NCI-H1930 (cell line): ENCODE results near the gene PRSS16.

ENCODE experiments used
- DNase-seq, 2 experiments: peaks; one replicate each; lab custom pipeline; 2025; lab: John Stamatoyannopoulos, UW

The PRSS16 gene

DNA sequence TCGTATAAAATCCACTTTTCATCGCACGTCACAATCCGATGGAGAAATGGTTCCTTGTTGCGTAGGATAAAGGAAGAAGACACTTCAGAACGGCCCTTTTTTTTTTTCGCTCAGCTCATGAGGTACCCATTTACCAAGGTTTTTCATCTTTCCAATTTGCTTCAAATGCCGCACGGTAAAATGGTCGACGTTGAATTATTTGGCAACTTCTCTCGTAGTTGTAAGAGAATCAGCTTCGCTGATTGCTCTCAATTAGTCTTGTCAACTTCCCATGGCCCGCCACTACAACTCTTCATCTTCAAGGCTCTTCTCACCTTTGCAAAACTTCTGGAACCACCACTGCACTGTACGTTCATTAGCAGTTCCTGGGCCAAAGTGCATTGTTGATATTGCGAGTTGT lies 35.8 kb downstream of the PRSS16 start:
- DNase-seq = no peak

DNA sequence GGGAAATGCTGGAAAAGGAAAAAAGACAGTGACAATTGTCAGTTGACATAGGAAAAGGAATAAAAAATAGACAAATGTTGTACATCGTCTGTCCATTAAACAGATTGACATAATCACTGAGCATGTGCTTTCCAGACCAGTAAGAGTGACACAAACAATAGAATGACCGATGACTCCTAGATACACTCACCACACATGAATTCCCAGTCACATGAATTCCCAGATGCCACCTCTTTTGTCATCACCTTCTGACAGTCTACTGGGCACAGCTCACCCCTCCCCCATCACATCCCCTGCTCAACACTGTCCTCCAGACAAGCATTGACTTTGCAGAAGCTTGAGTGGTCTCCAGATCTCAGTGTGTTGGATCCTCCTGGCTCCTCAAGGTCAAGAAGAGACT lies 38.6 kb downstream of the PRSS16 start:
- no peak for DNase-seq

DNA sequence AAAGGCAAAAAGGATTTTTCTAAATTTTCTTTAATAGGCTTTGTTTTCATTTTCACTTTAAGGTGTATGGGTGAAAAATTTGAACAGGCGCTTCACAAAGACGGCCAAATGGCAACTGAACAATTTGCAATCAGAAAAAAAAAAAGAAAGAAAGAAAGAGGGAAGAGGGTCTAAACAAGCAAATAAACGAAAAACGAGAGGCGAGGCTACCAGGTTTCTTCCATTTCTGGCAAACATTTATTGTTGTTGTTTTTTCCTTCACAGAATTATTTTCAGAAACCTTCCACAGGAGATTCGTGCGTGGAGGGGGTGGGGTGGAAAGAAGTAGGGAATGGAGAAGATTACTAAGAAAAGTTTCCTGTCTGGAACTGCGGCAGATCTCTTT lies 40.2 kb downstream of the PRSS16 start:
- DNase-seq = no peak

- no peak for DNase-seq
Observed at GRCh38 chr6:27288136-27289044, 40.9 kb downstream of the PRSS16 start.

DNA sequence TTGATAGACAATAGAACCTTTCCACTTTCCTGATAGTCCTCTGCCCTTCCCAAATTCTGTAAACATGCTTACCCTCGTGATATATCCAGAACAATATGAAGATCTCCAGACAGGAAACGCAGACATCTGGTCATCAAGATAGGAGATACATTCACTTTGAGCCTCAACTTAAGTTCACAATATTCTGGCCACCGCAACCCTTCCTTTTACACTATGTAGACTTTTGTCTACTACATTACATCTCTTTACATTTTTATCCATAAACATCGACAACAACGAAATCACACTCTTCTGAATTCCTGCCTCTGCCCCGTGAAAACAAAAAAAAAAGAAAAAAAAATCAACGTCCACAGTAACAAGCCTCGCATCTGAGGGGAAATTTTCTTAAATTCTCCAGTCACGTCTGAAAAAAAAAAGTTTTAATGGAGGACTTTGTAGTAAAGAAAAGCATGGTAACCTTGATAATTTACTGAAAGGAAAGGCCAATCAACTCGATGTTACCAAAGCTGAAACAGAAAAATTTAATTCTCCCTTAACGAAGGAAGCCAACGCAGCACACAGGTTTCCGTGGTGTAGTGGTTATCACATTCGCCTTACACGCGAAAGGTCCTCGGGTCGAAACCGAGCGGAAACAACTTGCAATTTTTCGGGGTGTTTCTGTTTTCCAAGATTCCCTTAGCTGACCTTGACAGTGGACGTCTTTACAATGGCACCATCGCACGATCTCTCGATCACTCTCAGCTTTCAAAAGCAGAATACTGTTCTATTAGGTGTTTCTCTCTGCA lies 42.8 kb downstream of the PRSS16 start:
- DNase-seq = no peak

DNA sequence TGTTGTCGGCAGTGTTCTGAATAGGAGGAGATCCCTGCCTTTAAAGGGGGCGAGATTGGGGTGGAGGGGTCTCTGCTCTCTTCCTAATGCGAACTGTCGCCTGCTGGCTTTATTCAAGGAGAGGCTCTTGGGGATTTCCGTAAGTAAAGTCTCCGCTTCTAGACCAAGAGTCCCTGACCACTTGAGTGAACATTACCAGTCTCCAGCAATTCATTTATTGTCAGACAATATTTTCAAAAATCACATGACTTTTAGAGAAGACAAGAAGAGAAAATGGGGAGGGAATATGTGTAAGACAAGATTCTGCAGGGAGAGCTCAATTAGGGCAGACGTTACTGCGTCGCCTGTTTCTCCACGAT lies 43.3 kb downstream of the PRSS16 start:
- no peak for DNase-seq

DNA sequence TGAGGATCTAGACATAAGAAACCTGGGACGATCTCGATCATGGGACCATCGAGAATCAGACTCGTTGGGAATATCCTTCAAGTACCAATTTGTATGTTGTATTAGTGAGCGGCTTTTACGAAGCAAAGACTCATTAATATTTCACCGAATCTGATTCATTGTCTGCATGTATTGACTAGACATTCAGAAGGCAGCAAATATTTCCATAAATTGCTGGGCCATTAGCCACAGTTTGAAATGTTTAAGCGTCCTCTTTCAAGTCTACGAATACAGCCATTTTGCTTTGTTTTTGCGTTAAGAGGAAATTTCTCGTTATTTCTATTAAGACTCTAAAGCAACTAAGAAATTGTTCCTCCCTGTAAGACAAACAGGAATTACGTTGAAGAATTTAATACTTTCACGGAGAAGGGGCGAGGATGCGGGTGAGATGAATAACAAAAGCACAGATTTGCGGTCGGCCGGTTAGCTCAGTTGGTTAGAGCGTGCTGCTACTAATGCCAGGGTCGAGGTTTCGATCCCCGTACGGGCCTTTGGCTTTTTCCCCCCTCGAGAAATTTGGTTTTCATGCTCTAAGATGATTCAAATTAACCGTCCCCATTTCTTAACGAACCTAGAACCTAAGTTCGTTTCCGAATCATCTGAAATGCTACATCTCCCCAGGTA lies 46.1 kb downstream of the PRSS16 start:
- no peak for DNase-seq

DNA sequence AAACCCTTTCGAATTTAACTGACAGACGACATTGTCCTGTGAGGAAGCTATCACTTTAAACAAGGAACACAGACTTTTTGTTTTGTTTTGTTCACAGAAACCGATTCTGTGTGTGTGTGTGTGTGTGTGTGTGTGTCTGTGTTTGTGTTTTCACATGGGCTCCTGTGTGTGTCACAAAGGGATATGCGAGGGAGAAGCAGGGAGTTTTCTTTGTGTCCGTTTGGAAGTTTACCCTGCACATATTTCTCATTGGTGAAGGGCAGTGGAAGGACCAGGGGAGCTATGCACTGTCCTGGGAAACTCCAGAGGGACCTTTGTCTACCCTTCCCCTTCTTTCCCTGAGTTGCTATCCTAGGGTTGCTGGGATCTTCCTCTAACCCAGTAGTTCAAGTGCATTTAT lies 46.9 kb downstream of the PRSS16 start:
- no peak for DNase-seq

GRCh38 chr6:27295301-27296079 lies 48.0 kb downstream of the PRSS16 start:
- DNase-seq = peak; percentile 25 to 36

DNA sequence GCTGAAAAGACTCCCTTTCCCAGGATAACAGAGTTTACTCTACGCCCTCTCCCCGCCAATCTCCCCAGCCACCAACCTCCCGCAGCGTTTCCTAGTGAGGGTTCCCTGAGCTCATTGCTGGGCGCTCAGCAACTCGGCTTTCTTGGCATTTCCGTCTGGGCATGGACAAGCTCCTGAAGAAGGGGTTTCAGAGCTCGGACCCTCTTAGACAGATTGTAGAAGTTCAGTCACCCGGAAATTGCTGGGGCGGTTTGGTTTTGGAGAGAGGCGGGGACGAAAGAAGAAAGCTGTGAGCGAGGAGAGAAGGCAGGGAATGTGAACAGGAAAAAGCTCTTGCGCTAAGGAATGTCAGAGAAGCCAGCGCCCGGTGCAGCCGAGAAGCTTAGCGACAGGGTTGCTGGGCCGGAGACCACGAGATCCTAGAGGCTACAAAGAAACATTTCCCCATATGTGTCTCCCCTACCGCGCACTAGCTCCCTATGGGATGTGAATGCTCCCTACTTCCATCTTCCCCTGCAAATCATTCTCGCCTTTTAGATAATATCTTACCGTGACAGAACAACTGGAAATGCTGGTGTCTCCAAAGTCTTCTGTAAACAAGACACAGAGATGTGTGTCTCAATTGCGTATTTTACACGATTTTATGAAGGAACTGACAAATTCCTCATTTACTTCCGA lies 48.7 kb downstream of the PRSS16 start:
- DNase-seq = no peak

DNA sequence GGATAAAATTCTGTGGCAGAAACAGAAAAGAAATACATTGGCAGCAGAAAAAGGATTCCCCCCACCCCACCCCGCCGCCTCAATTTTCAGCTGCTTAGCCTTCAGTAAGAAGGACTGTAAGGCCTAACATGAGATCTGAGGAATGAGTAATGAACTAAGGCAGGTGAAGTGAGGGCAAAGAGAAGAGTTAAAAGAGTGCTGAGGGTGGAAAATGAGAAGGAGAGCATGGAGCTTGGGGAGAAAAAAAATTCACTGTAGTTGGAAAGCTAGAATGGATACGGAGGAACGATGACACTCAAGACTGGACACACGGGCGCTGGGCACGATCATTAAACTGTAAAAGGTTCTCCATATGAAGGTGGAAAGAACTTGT lies 50.0 kb downstream of the PRSS16 start:
- DNase-seq = no peak

DNA sequence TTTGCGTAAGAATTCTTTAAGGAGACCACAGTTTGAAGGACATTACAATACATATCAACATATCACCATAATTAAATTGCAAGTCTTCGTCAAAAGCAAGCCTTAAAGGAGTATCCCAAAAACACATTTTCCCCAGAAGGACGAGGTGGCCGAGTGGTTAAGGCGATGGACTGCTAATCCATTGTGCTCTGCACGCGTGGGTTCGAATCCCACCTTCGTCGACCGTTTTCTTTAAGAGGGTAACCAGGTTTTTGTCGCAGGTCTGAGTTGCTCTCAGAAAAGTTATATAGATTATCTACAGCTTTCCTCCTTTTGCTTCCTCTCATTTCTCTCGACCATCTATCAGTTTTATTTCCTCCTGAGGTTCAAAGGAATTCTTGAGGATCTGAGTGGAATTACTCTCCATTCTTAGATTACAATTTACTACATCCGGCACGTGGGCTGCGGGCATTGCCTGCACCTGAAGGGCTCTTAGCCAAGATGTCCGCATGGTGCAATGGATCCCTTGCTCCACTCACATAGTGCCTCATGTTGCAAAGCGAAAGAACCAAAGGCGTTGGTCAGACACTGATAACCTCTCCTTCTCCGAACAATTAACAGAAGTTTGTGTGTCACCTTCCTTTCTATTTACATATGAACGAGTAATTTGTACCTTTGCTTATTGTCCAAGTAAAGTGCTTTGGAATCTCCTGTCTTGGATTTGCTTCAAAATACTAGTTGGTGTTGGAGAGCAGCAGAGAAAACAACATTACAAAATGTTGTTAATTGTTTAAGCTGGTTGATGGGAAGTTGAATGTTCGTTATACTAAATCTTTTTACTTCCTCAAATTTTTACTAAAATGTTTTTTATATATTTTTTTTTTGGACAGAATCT lies 50.6 kb downstream of the PRSS16 start:
- no peak for DNase-seq

- no peak for DNase-seq
Observed at GRCh38 chr6:27303613-27304272, 56.2 kb downstream of the PRSS16 start.
